Uterus (tissue), 2 donors: ENCODE data around the gene MTIF3.

Source experiments
- POLR2A ChIP-seq, 2 donors: fragments of 450-650 bp; IDR thresholded peaks; one replicate each; pipeline ENCODE4 v1.6.1; 2016; ENCODE audit warnings: antibody characterized with exemption in 2 of 2, mild to moderate bottlenecking in 1 of 2, moderate library complexity in 1 of 2
- TF ChIP-seq, protein P1 (sequence below), 4 experiments: fragments of 200-600 bp in 2 of 4; fragments of 450-650 bp in 2 of 4; sonication (generic) in 2 of 4; IDR thresholded peaks; one replicate each; pipeline ENCODE4 v1.5.1; 2016 to 2019; ENCODE audit warnings: antibody characterized with exemption in 4 of 4, mild to moderate bottlenecking in 2 of 4, moderate library complexity in 1 of 4

DNA sequence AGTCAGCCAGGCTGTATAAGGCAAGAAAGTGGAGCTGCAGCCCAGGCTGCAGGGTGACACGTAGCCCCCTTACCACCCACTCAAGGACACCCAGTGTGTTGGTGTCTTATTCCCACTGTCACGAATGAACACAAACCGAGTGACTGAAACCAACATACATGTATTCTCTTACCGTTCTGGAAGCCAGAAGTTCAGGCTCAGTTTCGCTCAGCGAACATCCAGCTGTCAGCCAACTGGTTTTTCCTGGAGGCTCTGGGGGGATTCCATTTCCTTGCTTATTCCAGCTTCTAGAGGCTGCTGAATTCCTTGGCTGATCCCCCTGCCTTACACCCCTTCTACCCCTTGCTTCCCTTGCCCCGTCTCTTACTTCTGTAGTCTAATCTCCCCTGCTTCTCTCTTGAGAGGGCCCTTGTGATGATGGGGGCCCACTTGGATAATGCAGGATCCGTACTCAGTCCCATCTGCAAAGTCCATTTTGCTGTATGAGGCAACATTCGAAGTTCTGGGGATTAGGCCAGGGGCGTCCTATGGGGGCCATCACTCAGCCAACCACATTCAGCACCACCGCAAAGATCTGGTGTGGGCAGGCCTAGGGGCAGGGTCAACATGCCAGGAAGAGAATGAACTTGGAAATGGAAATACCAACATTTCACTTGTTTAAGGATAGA lies 47.3 kb upstream of the MTIF3 start:
- TF ChIP-seq, protein P1, sequence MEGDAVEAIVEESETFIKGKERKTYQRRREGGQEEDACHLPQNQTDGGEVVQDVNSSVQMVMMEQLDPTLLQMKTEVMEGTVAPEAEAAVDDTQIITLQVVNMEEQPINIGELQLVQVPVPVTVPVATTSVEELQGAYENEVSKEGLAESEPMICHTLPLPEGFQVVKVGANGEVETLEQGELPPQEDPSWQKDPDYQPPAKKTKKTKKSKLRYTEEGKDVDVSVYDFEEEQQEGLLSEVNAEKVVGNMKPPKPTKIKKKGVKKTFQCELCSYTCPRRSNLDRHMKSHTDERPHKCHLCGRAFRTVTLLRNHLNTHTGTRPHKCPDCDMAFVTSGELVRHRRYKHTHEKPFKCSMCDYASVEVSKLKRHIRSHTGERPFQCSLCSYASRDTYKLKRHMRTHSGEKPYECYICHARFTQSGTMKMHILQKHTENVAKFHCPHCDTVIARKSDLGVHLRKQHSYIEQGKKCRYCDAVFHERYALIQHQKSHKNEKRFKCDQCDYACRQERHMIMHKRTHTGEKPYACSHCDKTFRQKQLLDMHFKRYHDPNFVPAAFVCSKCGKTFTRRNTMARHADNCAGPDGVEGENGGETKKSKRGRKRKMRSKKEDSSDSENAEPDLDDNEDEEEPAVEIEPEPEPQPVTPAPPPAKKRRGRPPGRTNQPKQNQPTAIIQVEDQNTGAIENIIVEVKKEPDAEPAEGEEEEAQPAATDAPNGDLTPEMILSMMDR (IDR thresholded peaks at IDR 0.05), result no peak
- TF ChIP-seq POLR2A (IDR thresholded peaks at IDR 0.05), result no peak
